GM21528 (cell line): ENCODE results near the gene MRPS2.

Source experiments
- ATAC-seq: cut with Tn5 transposase; IDR thresholded peaks from one replicate; pipeline ENCODE4 v1.9.1; 2021; ENCODE audit warnings: mild to moderate bottlenecking, moderate library complexity; ENCODE audit not compliant: unreplicated experiment, low FRiP score

The MRPS2 gene

GRCh38 chr9:135498381-135499126 lies 1.9 kb upstream of the MRPS2 start:
- ATAC-seq = no peak

- ATAC-seq = peak; percentile 62
Measured at GRCh38 chr9:135499326-135500070, 984 bp upstream of the MRPS2 start.

- ATAC-seq = peak; percentile 8
Measured at GRCh38 chr9:135500071-135500524, 384 bp upstream of the MRPS2 start.

- ATAC-seq = no peak
Measured at GRCh38 chr9:135501261-135502167, 1.0 kb downstream of the MRPS2 start.

GRCh38 chr9:135502168-135502872 lies 1.8 kb downstream of the MRPS2 start:
- ATAC-seq = no peak

- no peak for ATAC-seq
Measured at GRCh38 chr9:135502873-135503321, 2.4 kb downstream of the MRPS2 start.

GRCh38 chr9:135503371-135504261 lies 3.1 kb downstream of the MRPS2 start:
- no peak for ATAC-seq

GRCh38 chr9:135504262-135505243 lies 4.1 kb downstream of the MRPS2 start:
- no peak for ATAC-seq

- ATAC-seq = no peak
Measured at GRCh38 chr9:135505406-135506187, 5.1 kb downstream of the MRPS2 start.

- ATAC-seq = no peak
Measured at GRCh38 chr9:135506327-135507103, 6.0 kb downstream of the MRPS2 start.

GRCh38 chr9:135507104-135508035 lies 6.9 kb downstream of the MRPS2 start:
- no peak for ATAC-seq

- no peak for ATAC-seq
Measured at GRCh38 chr9:135508211-135508820, 7.8 kb downstream of the MRPS2 start.

- ATAC-seq = no peak
Measured at GRCh38 chr9:135509458-135509857, 9.0 kb downstream of the MRPS2 start.

GRCh38 chr9:135512241-135512603 lies 11.7 kb downstream of the MRPS2 start:
- no peak for ATAC-seq

- no peak for ATAC-seq
Measured at GRCh38 chr9:135512904-135513303, 12.4 kb downstream of the MRPS2 start.
